ENCODE data around the gene BAIAP3.

DNA sequence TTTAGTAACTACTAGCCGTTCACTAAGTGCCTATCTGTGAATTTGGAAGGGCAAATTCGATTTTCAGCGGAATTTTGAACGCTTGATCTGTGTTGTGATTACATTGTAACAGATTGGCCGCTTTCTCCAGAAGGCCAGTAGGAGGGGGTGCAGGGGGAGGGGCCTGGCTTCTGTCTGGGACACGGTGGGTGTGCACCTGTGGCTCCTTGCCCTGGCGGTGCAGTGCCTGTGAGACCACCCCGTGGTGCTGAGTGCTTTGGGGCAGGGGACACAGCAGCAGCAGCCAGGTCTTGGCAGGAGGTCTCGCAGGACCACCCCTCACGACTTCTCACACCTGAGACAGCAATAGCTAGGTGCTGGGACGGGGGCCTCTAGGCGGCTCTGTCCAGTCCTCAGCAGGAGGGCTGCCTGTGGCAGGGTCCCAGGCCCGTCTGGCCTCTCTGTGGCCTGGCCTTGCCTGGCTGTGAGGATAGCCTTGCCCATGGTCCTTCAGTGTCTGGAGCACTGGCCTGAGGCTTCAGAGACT, 22.2 kb upstream of the BAIAP3 start:
- no peak for TF ChIP-seq EZH2 (IDR thresholded peaks at IDR 0.05; ENCODE audit: insufficient read depth, poor library complexity, severe bottlenecking)
- no peak for TF ChIP-seq EZH2phosphoT487 (IDR thresholded peaks at IDR 0.05; ENCODE audit: insufficient read depth, low read depth)
